Uterus (tissue), 4 donors: ENCODE data around the gene DLGAP1. TPM values are rescaled to one million over a fixed set of nuclear protein-coding genes. Genes with fewer than 3 reads are reported as not detected.
"Not testable (repeated sequence)": the region's sequence is repeated elsewhere in the genome, so short reads cannot be mapped to it uniquely, and the experiment has no call there.

ENCODE experiments used
- DNase-seq, 2 donors: peaks; one replicate each; pipeline ENCODE4 v3.0.0-alpha.2; 2019 to 2020
- H3K27ac ChIP-seq, 2 donors: fragments of 200-600 bp; sonication (generic); 1 replicate in 1 of 2; 2 replicates in 1 of 2; pipeline ENCODE4 v1.5.1; 2016 to 2018
- H3K27me3 ChIP-seq, 2 donors: fragments of 200-600 bp; sonication (generic); one replicate each; pipeline ENCODE4 v1.5.1; 2018 to 2019; ENCODE audit warnings: control low read depth in 1 of 2
- H3K36me3 ChIP-seq, 2 donors: fragments of 200-600 bp; sonication (generic); one replicate each; pipeline ENCODE4 v1.5.1; 2019; ENCODE audit warnings: control low read depth in 1 of 2
- H3K4me1 ChIP-seq, 2 donors: fragments of 200-600 bp; sonication (generic); one replicate each; pipeline ENCODE4 v1.5.1; 2018 to 2019; ENCODE audit warnings: control low read depth in 1 of 2
- H3K4me3 ChIP-seq, 2 donors: fragments of 200-600 bp; sonication (generic); 1 replicate in 1 of 2; 2 replicates in 1 of 2; pipeline ENCODE4 v1.5.1; 2018 to 2019; ENCODE audit warnings: mild to moderate bottlenecking in 1 of 2
- H3K9me3 ChIP-seq, 2 donors: fragments of 200-600 bp; sonication (generic); one replicate each; pipeline ENCODE4 v1.5.1; 2019; ENCODE audit warnings: control low read depth in 1 of 2
- POLR2A ChIP-seq, 2 donors: fragments of 450-650 bp; IDR thresholded peaks; one replicate each; pipeline ENCODE4 v1.6.1; 2016; ENCODE audit warnings: antibody characterized with exemption in 2 of 2, mild to moderate bottlenecking in 1 of 2, moderate library complexity in 1 of 2
- intact Hi-C: fragments of 100-400 bp; cut with DNase I; formaldehyde crosslinking; loops from one replicate; pipeline ENCODE4 v1.15.1; 2023; ENCODE audit warnings: low total_unique reads
- total RNA-seq, 4 donors: library from RNA; depleted of rRNA in 3 of 4; stranded (reverse); fragments of >200 nt in 3 of 4; gene quantifications; one replicate each; pipeline versions ENCODE4 v1.1.0 to v1.2.4, GENCODE V29; 2014 to 2023
- TF ChIP-seq, protein P1 (sequence below), 4 experiments: fragments of 200-600 bp in 2 of 4; fragments of 450-650 bp in 2 of 4; sonication (generic) in 2 of 4; IDR thresholded peaks; one replicate each; pipeline ENCODE4 v1.5.1; 2016 to 2019; ENCODE audit warnings: antibody characterized with exemption in 4 of 4, mild to moderate bottlenecking in 2 of 4, moderate library complexity in 1 of 4
- donor health status: DM: yes; HTN: yes; CAD: no.

The DLGAP1 gene
- total RNA-seq, 4 donors from 2014 or later = 1.0 to 9.6 (median 3.3) TPM

DNA sequence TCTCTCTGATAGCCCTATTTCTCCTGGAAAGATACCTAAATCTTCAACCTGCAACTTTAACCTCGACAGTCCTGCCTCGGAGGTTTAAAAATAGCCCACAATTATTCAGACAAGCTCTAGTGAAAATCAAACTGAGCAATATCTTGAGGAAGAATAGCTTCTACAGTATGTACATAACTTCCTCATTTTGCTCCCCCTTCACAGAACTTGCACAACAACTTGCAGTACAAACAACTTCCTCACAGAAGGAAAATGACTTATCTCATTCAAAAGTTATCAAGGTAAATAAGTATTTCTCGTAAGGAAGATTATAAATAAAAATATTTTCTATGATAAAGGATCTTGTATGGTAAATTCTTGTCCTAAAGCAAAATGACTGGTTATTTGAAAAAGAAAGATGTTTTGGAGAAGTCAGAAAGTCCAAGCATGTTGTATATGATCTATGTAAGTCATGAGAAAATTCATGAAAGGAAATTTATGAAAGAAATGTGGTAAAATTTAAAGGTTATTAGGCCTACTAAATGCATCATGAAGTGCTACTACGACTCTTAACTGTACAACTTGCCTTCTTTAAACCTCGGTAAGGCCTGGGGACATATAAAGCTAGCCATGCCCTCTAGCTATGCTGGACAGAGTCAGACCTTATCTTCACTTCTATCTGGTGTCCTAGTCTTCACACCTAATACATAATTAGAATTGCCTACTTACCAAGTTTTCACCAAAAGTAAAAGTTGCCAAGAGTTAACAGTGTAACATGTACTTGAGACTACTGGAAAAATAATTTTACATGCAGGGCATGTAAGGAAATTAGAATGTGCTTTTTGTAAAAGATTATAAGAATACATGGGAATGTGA lies 394.5 kb downstream of the DLGAP1 start:
- Histone ChIP-seq H3K4me3 (no peak overlapping the region), H3K4me1 (no peaks in the 10 kb centered on the region), H3K27ac (no peak overlapping the region), H3K36me3 (no peaks in the 10 kb centered on the region), H3K27me3 (no peaks in the 10 kb centered on the region), H3K9me3 (no peaks in the 10 kb centered on the region)
- intact Hi-C loops = no loop called here
- no peak for DNase-seq
- TF ChIP-seq, protein P1, sequence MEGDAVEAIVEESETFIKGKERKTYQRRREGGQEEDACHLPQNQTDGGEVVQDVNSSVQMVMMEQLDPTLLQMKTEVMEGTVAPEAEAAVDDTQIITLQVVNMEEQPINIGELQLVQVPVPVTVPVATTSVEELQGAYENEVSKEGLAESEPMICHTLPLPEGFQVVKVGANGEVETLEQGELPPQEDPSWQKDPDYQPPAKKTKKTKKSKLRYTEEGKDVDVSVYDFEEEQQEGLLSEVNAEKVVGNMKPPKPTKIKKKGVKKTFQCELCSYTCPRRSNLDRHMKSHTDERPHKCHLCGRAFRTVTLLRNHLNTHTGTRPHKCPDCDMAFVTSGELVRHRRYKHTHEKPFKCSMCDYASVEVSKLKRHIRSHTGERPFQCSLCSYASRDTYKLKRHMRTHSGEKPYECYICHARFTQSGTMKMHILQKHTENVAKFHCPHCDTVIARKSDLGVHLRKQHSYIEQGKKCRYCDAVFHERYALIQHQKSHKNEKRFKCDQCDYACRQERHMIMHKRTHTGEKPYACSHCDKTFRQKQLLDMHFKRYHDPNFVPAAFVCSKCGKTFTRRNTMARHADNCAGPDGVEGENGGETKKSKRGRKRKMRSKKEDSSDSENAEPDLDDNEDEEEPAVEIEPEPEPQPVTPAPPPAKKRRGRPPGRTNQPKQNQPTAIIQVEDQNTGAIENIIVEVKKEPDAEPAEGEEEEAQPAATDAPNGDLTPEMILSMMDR (IDR thresholded peaks at IDR 0.05) = no peak
- no peak for TF ChIP-seq POLR2A (IDR thresholded peaks at IDR 0.05)

DNA sequence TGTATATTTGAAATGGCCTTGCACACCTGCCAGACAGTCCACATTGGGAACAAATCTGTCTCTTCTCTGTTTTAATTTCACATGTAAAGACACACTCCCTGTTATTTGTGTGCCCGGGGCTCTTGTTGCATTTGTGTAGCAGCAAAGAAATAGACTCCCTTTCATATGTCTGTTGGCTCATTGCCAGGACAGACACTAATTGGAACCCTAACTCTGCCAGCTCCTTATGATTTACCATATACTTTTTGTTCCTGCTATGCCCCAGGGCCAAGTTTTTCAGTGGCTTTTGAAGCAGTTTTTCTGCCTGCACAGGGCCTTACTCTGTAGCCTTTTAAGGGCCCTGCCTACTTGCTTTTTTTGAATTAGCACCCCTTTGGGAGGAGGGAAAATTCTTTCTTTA lies 396.9 kb downstream of the DLGAP1 start:
- no peak overlapping the region for H3K27ac ChIP-seq
- TF ChIP-seq, protein P1 (IDR thresholded peaks at IDR 0.05) = no peak
- H3K9me3 ChIP-seq = no peaks in the 10 kb centered on the region
- H3K4me3 ChIP-seq = no peak overlapping the region
- intact Hi-C loops = no loop called here
- DNase-seq = no peak
- no peaks in the 10 kb centered on the region for H3K4me1 ChIP-seq
- no peaks in the 10 kb centered on the region for H3K27me3 ChIP-seq
- no peaks in the 10 kb centered on the region for H3K36me3 ChIP-seq

DNA sequence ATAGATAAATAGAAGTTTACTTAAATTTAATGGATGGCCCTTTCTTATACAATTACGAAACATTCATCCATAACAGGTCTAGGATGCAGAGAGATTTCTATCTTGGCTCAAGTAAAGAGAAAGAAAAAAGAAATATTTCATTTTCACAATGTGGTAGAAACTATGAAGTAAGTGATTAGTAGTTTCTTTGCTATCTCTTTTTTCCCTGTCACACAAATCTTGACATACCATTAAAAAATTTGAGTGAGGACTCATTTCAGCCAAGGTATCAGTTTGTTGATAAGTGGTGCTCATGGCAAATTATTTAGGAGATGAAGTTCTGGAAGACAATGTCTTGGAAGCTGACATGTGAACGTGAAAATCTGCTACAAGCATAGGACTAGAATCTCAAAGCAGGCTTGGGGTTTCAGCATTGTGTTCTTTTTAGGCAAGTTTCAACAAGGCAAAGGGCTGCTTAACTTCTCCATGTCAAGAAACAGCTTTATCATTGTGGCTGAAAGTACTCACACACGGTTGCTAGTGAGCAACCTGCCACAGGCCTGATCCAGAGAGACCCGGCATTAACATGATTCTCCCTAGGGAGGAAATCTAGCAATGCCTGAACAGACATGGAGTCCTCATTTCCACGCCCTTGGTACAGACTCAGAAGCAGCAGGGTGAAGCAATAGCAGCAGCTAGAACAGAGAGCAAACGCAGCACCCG lies 414.6 kb downstream of the DLGAP1 start:
- no peak for DNase-seq
- no peaks in the 10 kb centered on the region for H3K4me1 ChIP-seq
- H3K27ac ChIP-seq = no peak overlapping the region
- H3K9me3 ChIP-seq = no peaks in the 10 kb centered on the region
- no peaks in the 10 kb centered on the region for H3K36me3 ChIP-seq
- H3K27me3 ChIP-seq = no peaks in the 10 kb centered on the region
- intact Hi-C loops = no loop called here
- H3K4me3 ChIP-seq = no peak overlapping the region
- TF ChIP-seq POLR2A (IDR thresholded peaks at IDR 0.05) = no peak
- TF ChIP-seq, protein P1 (IDR thresholded peaks at IDR 0.05) = no peak

DNA sequence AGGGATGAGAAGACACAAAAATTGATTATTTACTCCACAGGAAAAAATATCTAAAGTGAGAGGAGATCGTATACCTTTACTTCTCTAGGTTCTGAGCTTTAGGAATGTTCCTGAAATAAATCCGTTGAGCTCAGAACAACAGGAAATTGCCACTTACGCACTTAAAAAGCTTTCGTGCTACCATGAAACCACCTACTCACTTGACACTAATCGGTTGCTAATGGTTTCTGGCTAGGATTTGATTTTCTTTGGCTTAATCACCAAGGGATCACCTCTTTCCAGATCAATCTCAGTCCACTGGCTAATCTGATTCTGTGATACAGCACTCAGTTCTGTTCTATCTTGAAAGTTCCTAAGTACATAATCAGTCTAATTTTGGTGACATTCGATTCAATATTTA lies 419.6 kb downstream of the DLGAP1 start:
- H3K27me3 ChIP-seq = no peaks in the 10 kb centered on the region
- intact Hi-C loops = no loop called here
- TF ChIP-seq POLR2A (IDR thresholded peaks at IDR 0.05) = no peak
- TF ChIP-seq, protein P1 (IDR thresholded peaks at IDR 0.05) = no peak
- H3K4me3 ChIP-seq = no peak overlapping the region
- no peaks in the 10 kb centered on the region for H3K4me1 ChIP-seq
- H3K27ac ChIP-seq = no peak overlapping the region
- H3K9me3 ChIP-seq = no peaks in the 10 kb centered on the region
- DNase-seq = no peak
- H3K36me3 ChIP-seq = no peaks in the 10 kb centered on the region

DNA sequence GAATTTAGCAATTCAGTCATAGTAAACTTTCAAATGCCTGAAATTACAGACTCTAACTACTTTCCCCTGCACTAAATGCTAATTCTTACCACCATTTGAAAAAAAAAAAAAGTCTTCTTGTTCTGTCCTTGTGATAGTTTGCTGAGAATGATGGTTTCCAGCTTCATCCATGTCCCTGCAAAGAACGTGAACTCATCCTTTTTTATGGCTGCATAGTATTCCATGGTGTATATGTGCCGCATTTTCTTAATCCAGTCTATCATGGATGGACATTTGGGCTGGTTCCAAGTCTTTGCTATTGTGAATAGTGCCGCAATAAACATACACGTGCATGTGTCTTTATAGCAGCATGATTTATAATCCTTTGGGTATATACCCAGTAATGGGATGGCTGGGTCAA lies 420.3 kb downstream of the DLGAP1 start:
- intact Hi-C loops, DNase-seq: not testable (repeated sequence)

More for the DNA sequence above, 420.3 kb downstream of the DLGAP1 start:
- not testable (repeated sequence) for H3K27ac ChIP-seq, H3K4me3 ChIP-seq, H3K36me3 ChIP-seq, H3K27me3 ChIP-seq, H3K9me3 ChIP-seq, H3K4me1 ChIP-seq
